HG03520 (cell line): ENCODE data around the gene HSPA6.
"Not testable (repeated sequence)": the region's sequence is repeated elsewhere in the genome, so short reads cannot be mapped to it uniquely, and the experiment has no call there.

Experiments
- ATAC-seq: cut with Tn5 transposase; IDR thresholded peaks from one replicate; pipeline ENCODE4 v1.9.1; 2021; ENCODE audit warnings: mild to moderate bottlenecking, moderate library complexity; ENCODE audit not compliant: unreplicated experiment

Gene HSPA6

DNA sequence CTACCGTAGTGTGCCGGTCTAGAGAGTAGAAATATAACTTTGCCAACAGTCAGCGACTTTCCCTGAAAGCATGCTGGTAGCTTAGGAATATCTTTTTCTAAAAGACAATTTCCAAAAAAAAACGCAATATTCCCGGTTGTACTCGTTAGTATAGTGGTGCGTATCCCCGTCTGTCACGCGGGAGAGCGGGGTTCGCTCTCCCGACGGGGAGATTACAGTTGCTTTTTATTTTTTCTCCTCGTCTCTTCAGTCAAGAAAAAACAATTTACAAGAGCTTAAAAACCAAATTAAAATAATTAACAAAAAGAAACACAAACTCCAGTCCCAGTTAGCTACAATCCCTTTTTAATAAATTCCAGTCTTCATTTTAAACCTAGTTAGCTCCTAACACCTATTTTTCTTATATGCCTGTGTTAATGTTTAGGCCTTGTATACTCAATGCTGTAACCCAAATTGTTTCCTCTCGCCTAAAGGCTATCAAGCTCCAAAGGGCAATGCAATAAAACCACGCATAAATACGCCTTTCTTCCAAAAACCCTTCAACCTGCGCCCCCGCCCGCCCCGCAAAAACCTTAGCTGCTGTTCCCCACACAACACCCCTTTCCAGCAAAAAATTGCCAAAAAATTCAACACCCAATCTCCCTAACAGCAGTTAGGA, 7.8 kb downstream of the HSPA6 start:
- ATAC-seq = no peak

DNA sequence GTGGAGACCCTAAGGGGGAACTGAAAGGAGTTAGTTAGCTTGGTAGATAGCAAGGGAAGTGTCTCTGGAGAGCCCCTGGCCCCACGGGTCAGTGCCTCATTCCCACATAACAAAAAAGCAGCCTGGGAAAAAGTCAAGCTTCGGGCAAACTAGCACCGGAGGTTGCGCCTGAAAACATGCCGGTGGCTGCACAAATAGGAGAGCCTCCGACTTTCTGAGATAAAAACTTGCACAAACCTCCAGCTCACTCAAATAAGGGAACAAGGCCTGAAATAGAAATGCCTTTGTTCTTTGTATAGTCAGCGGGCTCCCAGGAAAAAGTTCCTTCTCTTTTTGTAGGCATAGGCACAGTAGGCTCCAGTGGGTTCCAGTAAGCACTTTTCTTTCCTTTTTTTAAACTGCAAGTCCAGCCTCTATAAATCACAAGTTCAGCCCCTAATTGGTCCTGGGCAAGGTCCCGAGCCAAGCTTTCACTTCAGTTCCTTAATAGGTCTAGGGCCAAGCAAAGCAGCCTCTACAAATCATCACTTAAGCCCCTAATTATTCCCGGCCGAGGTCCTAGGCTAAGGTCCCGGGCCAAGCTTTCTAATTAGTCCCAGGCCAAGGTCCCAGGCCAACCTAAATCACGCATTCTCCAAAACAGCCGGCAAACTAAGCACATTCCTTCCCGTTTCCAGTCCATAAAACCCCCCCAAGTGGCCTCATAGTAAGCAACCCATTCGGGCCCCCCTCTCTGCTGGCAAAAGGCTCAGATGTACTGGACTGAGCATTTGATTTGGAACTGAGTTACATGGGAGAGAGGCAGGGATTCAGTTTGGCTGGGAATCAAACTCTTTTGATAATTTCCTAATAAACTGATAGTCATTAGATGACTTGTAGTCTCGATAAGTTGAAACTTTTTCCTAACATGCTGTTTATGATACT, 8.6 kb downstream of the HSPA6 start:
- not testable (repeated sequence) for ATAC-seq

DNA sequence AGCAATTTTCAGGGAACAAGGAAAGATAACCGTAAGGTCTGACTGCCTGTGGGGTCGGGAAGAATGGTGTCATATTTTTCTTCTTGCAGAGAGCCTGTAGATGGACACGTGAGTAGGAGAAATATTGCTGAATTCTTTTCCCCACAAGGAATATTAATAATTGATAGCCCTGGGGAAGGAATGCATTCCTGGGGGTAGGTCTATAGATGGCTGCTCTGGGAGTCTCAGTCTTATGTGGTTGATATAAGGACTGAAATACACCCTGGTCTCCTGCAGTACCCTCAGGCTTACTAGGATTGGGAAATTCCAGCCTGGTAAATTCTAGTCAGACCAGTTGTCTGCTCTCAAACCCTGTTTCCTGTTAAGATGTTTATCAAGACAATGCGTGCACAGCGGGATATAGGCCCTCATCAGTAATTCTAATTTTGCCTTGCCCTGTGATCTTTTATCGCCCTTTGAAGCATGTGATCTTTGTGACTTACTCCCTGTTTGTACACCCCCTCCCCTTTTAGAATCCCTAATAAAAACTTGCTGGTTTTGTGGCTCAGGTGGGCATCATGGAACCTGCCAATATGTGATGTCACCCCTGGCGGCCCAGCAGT, 12.8 kb downstream of the HSPA6 start:
- ATAC-seq = not testable (repeated sequence)

DNA sequence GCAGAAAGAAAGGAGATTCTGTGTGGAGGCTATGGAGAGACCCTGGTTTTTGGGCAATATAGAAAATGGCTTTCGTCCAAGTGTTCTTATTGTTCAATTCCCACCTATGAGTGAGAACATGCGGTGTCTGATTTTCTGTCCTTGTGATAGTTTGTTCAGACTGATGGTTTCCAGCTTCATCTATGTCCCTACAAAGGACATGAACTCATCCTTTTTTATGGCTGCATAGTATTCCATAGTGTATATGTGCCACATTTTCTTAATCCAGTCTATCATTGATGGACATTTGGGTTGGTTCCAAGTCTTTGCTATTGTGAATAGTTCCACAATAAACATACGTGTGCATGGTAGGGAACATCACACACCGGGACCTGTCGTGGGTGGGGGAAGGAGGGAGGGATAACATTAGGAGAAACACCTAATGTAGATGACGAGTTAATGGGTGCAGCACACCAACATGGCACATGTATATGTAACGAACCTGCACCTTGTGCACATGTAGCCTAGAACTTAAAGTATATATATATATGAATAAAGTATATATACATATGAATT, 14.7 kb downstream of the HSPA6 start:
- ATAC-seq = not testable (repeated sequence)

DNA sequence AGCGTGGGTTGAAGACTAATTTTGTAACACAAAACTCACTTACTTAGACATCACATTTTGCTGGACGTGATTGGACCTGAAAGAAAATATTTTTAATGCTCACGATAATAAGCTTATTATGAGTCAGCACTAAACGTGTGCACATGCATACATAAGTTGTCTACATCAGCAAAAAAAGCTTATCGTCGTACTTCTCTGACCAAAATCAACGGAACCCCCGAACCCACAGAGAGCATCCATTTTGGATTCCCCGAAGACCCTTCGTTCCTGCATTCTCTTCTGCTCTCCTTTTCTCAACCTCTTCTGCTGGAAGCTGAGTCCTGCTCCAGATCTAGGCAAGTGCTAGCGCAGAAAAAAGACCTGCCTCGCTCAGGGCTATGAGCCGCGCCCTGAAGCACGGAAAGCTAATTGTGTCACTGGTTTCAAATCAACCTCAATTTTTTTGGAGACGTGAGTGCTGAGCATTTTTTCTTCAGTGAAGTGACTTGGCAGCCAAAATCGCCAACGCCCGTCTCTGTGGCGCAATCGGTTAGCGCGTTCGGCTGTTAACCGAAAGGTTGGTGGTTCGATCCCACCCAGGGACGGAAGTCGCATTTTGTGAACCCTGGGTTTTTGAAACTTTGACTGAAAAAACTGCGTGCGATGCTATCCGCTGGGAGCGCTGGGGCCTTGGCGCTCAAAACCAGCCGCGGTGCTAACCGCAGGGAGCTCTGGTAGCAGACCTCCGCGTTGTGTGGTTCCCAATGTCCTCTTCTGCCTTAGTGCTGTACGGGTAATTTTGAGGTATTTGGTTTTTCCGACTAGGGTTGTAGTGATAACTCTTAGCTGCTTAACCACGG, 15.6 kb downstream of the HSPA6 start:
- ATAC-seq = peak; percentile 42

DNA sequence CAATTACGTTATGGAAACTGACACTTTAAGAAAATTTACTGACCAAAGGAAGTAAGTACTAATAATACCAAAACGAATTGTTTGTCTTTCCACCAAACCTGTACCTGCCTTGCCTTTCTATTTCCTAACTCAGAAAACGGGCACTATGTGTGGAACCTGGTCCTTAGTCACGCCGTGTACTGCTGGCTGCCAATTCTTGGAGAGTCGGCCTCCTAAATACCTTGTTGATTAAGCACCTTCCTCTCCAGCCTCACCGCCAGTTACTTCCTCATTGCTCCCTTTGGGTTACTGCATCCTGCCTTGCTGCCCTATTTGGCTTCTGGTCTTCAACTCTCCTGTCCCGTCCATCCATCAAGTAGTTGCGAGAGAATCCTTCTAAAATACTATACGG, 16.2 kb downstream of the HSPA6 start:
- ATAC-seq = peak; percentile 22

DNA sequence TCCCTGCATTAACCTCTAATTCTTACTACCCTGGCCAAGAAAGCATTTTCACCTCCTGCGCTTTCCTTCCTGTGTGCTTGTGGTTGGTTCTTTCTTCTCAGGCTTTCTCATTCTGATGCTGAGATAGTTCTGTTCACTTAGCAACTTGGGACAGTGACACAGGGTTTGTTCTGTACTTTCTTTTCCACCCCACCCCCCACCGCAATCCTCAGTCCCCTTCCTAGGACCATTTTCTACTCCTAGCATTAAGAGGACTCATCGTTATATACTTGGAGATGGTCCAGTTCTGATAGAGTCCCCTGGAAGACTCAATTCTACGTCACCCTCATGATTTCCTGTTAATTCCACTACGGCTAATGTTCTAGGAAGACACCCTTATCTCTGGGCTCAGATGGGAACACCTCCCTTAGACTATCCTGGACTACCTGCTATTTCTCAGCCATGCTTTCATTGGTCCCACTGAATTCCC, 17.8 kb downstream of the HSPA6 start:
- ATAC-seq = peak; percentile 38

DNA sequence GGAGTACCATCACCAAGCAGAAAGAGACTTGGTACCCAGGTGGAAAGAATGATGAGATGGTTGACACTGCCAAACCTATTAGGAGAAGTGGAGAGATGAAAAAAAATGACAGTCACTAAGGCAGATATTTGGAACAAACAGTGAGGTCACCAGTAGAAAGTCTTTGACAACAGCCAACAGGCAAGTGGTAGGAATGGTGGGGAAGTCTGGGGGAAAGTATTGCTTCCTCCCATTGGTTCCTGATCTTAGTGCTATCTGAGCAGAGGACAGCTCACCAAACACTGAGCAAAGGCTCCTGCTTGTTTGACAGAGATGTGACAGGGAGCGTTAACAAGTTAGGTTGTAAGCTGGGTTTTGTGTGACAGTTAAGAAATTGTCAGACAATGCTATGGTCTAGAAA, 18.8 kb downstream of the HSPA6 start:
- not testable (repeated sequence) for ATAC-seq

DNA sequence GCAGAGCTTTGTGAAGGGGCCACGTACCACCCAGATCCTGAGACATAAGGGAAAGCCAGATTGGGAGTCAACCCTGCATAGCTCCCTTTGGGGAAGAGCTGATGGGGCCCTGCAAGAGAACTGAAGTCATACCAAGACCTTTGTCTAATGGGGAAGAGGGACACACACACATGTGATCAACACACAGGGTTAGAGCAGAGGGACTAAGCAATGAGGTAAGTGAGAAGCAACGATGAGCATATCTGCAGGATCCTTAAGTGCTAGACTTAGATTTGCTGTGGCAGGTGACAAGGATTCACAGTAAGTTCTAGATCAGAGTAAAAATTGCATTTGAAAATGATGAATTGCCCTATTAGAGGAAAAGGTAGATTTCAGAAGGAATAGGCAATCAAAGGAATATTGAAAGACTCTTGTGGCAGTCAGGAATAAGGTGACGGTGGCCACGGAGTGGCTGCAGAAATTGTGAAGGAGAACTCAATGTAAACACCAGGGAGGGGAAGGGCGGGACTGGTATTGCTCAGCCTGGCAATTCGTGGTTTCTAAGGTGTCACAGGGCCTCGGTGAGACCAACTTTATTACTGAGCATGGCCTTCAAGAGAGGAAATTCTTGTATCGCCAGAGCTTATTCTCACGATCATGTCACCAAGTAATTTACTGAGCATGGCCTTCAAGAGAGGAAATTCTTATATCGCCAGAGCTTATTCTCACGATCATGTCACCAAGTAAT, 20.8 kb downstream of the HSPA6 start:
- ATAC-seq = not testable (repeated sequence)

DNA sequence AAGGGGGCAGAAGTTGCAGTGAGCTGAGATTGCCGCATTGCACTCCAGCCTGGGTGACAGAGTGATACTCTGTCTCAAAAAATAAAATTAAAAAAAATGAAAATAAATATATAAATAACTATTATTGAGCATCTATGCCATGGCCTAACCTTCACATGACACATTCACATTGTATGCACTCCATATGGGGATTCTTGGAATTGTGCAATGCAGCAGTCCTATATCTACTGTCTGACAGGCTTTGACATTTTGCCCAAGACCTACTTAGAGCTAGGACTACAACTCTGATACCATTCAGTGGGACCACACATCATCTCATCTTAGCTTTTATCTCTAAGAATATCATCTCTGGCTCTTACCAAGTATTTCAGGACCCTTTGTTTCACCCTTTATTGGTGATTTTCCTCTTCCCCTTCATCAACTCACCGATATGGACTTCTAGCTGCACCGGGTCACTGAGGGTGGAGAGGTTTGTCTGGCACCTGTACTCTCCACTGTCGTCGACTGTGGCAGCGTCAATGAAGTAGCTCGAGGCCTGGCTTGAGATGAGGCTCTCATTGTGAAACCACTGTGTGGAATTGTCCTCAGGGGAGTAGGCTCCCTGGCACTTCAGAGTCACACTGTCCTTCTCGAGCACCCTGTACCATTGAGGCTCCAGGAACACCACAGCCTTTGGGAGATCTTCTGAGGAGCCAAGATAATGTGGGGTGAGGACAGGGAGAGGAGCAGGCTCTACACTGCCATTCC, 23.8 kb downstream of the HSPA6 start:
- not testable (repeated sequence) for ATAC-seq

DNA sequence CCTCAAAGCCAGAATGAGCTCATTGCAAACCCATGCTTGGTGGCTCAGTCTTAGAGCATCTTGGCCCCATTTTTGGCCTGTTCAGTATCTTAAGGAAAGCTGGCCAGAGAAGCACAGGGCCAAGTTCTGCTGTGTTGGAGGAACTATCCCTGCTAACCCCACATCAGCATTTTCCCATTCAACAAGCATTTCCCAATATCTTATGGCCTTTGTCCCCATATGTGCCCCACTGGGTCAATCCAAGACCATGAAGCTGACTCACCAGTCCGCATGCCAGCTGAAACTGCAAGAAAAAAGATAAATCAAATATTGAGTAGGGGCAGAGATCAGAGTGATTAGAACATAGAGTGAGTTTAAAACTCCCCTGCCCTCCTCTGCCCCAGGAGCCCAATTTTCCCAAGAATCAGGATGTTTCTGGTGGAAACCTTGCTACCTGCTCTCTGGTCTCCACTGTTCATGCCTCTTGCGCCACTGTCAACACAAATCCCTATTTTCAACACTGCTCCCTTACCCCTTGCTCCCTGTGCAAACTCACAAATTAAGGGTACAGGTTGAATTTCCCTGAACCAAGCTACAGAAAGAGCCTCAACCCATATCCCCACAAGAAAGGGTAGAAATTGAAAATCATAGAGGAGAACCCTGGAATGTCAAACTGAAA, 24.5 kb downstream of the HSPA6 start:
- ATAC-seq = not testable (repeated sequence)

DNA sequence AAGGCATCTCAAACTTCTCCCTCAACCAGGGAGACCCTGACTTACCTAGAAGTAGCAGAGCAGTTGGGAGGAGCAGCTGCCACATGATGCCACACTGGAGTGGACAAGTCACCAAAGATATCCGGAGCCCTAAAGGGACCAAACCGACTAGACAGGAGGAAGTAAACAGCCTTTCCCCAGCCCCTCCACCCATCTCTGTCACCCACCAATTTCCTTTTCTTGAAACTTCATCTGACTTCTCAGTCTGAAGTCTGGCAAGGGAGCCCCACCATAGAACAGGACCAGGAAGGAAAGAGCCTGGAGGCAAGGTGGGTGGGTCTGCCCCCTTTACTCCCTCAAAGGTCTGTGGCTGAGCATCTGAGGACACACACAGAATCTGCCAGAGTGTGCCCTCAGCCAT, 25.3 kb downstream of the HSPA6 start, which contains the start of gene FCGR3A:
FCGR3A (minus strand) TSS at position 167 of the 400 bp plus-strand sequence; CDS start at position 85, 82 bp downstream.
- ATAC-seq = no peak

DNA sequence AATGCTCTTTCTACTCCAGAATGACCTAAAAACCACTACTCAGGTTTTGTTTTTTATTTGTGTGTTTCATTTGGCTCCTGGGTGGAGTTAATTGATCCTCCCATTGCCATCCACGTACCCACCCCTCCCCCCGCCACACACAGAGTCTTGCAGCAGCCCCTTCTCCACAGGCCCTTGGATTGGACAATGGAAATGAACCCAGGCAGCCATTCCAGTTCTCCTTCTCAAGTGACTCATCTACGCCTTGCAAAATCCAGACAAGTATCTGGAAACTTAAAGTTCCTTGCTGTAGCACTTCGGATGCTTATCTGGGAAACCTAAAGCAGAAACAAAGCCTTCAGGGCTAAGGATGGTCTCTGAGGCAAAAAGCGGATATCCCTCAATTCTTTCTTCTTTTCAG, 26.6 kb downstream of the HSPA6 start:
- not testable (repeated sequence) for ATAC-seq

DNA sequence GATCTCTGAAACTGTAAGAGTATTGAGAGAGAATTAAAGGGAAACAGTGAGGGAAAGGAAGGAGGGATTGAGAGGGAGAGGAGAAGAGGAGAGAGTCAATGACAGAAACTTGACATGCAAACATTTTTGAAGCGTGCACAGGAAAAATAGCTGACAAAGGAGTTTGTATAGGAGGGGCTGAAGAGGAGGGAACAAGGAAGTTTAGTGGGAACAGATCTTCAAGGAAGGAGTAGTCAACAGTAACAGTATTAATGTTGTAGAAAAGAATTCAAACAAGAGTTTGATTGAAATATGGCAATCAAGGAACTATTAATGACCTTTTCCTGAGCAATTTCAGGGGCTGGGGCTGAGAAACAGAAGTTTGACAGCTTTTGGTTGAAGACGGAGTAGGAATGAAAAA, 29.3 kb downstream of the HSPA6 start:
- ATAC-seq = not testable (repeated sequence)

DNA sequence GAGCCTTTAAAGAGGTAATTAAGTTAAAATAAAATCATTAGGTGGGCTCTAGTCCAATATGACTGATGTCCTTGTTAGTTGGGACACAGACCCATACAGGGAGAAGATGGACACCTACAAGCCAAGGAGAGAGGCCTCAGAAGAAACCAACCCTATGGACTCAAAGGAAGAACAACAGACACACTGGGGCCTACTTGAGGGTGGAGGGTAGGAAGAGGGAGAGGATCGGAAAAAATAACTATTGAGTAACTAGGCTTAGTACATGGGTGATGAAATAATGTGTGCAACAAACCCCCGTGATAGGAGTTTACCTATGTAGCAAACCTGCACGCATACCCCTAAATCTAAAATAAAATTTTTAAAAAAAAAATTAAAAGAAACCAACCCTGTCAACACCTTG, 30.0 kb downstream of the HSPA6 start:
- not testable (repeated sequence) for ATAC-seq

DNA sequence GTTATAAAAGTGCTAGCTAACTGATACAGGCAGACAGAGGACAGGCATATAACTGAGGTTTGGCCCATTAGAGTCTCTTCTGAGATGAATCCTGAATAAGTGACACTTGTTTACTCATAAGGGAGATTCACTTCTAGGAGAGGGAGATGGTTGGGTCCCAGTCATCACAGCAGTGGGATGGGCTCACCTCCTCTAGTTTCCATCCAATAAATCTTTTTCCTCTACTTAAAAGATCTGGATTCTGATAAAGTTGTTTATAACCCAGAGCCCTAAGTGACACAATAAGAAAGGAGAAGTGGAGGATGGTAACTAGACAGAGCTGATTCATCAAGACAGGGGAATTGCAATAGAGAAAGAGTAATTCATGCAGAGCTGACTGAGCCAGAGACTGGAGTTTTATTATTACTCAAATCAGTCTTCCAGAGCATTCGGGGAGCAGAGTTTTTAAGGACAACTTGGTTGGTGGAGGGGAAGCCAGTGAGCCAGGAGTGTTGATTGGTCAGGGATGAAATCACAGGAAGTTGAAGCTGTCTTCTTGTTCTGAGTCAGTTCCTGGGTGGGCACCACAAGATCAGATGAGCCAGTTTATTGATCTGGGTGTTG, 30.6 kb downstream of the HSPA6 start:
- ATAC-seq = not testable (repeated sequence)

DNA sequence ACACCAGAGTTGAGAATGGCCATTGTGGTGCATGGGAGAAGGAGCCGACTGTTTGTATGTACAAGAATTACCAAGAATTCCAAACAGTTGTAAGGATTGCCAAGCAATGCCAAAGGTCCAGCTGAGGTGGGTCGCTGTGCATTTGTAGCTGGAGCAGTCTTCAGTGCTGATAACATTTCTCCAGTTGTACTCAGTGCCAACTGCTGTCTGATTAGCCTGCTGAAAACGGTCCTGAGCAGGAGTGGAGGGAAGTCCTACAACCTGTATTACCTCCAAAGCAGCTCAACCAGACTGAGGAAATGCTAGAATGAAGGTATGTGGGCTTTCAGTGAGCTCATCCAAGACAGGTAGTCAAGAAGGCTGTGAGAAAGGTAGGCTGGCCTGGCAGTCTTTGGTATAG, 31.8 kb downstream of the HSPA6 start:
- not testable (repeated sequence) for ATAC-seq

DNA sequence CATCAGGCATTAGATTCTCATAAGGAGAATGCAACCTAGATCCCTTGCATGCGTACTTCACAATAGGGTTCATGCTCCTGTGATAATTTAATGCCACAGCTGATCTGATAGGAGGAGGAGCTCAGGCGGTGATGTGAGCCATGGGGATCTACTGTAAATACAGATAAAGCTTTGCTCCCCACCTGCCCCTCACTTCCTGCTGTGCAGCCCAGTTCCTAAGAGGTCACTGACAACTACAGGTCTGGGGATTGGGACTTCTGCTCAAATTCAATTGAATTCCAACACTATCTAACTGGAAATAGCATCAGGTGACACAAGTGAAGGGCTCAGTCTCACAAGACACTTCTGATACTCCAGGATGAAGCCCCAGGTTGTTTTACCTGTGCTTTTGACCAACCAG, 32.6 kb downstream of the HSPA6 start:
- not testable (repeated sequence) for ATAC-seq
